ENCODE measurements around the gene EML6. TPM values are rescaled to one million over a fixed set of nuclear protein-coding genes. Genes with fewer than 3 reads are reported as not detected.

The EML6 gene
- total and polyA plus RNA-seq, 2 of the 13 experiments (the other 11 are each of a cell fraction or from before 2014, with no cell fraction given): 17.2 to 32.4 TPM

DNA sequence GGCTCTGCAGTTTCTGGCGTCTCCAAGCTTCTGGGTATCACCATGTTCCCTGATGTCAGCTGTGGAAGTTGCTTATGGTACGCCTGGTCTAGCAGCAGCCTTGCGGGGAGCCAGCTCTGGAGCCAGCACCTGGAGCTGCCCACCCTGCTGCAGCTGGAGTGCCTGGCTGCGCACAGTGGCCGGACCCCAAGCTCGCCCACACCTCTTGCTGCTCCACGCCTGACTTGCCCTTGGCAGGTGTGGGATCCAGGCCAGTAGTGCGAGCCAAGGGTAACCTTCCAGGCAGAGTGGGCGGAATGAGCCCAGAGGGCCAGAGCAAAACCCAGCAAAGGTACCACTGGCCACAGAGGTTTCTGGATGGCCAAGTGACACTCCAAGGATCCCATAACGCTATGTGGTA, 13.2 kb upstream of the EML6 start:
- intact Hi-C loops (cut with micrococcal nuclease; ENCODE audit: unreplicated experiment): no loop called here
- no peak for TF ChIP-seq ZNF501 (CRISPR knock-in tag; IDR thresholded peaks at IDR 0.05)
- no peak for TF ChIP-seq TFAP4 (IDR thresholded peaks at IDR 0.05; ENCODE audit: borderline replicate concordance, low read depth)
- 0 out of 2 replicates have a peak, but pooled peaks have one; percentile 15 for TF ChIP-seq ZNF768 (CRISPR knock-in tag; IDR thresholded peaks at IDR 0.05)
- TF ChIP-seq BRCA1 (CRISPR knock-in tag; IDR thresholded peaks at IDR 0.05): no peak
- ATAC-seq: no peak
- no peaks in the 10 kb centered on the region for H3K36me3 ChIP-seq (replicated peaks in 1 of 2; ENCODE audit: control insufficient read depth in 1 of 2, insufficient read depth in 2 of 2, low read length in 2 of 2)
- FAIRE-seq: no peak
- H3K79me2 ChIP-seq (ENCODE audit: insufficient read depth, low read length): no peaks in the 10 kb centered on the region
- H3K27me3 ChIP-seq (ENCODE audit: control insufficient read depth in 1 of 2, insufficient read depth in 2 of 2, low read length in 2 of 2): no peaks in the 10 kb centered on the region
- in situ Hi-C loops (cut with HindIII; ENCODE audit: extremely low pct_ligation_motif_present, low pct_unique_long_range_greater_than_20kb): loop anchor here (10.0 kb wide), 1 partner anchor 595 kb away; the partner anchor contains the start of gene ACYP2
- no TSS peak for BruUV-seq (replicated peaks)
- ChIA-PET CTCF (ENCODE audit: low intra/inter-chr PET ratio, low total read pairs) (no interaction called here), POLR2A (no interaction called here)
- H3K9me3 ChIP-seq (ENCODE audit: low read length): no peaks in the 10 kb centered on the region
- no peak overlapping the region for H3K4me2 ChIP-seq (ENCODE audit: low read depth, low read length)
- DNase-seq (ENCODE audit: low spot score): no peak
- H2AFZ ChIP-seq (ENCODE audit: low read length): no peak overlapping the region
- H3K9ac ChIP-seq (ENCODE audit: insufficient read depth, low read depth, low read length): no peak overlapping the region
- H4K20me1 ChIP-seq (ENCODE audit: insufficient read depth, low read length): no peaks in the 10 kb centered on the region
- H3K27ac ChIP-seq (ENCODE audit: extremely low read length, insufficient read depth, low read length): no peak overlapping the region
- peaks cover 23% of the 10 kb centered on the region for H3K4me1 ChIP-seq (ENCODE audit: insufficient read depth, low read length)
- no peak overlapping the region for H3K4me3 ChIP-seq (replicated peaks in 1 of 3; ENCODE audit: insufficient read depth in 1 of 3, low read depth in 2 of 3, low read length in 3 of 3)
- 79% methylated on average over 6 of the region's 10 CpGs for WGBS (ENCODE audit: low lambda C conversion rate)

DNA sequence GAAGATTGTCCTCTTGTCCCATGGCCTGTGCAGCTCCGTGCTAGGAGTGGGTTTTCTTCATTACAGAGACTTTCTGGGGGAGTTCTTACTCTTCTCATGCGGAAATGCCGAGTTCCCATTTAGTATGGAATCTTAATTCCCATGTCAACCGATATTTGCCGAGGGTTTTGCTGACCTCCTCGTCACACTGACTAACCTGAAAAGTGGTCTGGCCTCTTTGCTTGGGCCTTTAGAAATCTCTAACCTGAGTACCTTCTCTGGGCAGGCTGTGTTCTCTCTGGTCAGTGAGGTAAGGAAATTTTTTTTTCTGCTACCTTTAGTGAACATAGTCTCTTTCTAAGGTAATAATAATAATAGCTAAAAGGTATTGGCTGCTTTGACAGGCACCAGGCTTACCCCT, 10.9 kb upstream of the EML6 start:
- Histone ChIP-seq H3K27ac (ENCODE audit: extremely low read length, insufficient read depth, low read length) (no peak overlapping the region), H3K4me3 (replicated peaks in 1 of 3; ENCODE audit: insufficient read depth in 1 of 3, low read depth in 2 of 3, low read length in 3 of 3) (no peak overlapping the region), H3K9me3 (ENCODE audit: low read length) (no peaks in the 10 kb centered on the region), H3K79me2 (ENCODE audit: insufficient read depth, low read length) (no peaks in the 10 kb centered on the region), H3K4me1 (ENCODE audit: insufficient read depth, low read length) (peaks cover under 1% of the 10 kb centered on the region; the same call in 1 of the 2 replicates), H3K4me2 (ENCODE audit: low read depth, low read length) (no peak overlapping the region), H3K27me3 (ENCODE audit: control insufficient read depth in 1 of 2, insufficient read depth in 2 of 2, low read length in 2 of 2) (no peaks in the 10 kb centered on the region), H4K20me1 (ENCODE audit: insufficient read depth, low read length) (no peaks in the 10 kb centered on the region), H2AFZ (ENCODE audit: low read length) (no peak overlapping the region), H3K36me3 (replicated peaks in 1 of 2; ENCODE audit: control insufficient read depth in 1 of 2, insufficient read depth in 2 of 2, low read length in 2 of 2) (no peaks in the 10 kb centered on the region), H3K9ac (ENCODE audit: insufficient read depth, low read depth, low read length) (no peak overlapping the region)
- BruUV-seq (replicated peaks): no TSS peak
- DNase-seq (ENCODE audit: low spot score): no peak
- ChIA-PET POLR2A (no interaction called here), CTCF (ENCODE audit: low intra/inter-chr PET ratio, low total read pairs) (no interaction called here)
- WGBS (ENCODE audit: low lambda C conversion rate): 70% methylated on average over 6 of the region's 6 CpGs
- ATAC-seq: no peak
- in situ Hi-C loops (cut with HindIII; ENCODE audit: extremely low pct_ligation_motif_present, low pct_unique_long_range_greater_than_20kb) (loop anchor here (10.0 kb wide), 1 partner anchor 598 kb away; the partner anchor contains the start of gene ACYP2), intact Hi-C loops (cut with micrococcal nuclease; ENCODE audit: unreplicated experiment) (no loop called here)
- no peak for FAIRE-seq
- TF ChIP-seq, protein P1, sequence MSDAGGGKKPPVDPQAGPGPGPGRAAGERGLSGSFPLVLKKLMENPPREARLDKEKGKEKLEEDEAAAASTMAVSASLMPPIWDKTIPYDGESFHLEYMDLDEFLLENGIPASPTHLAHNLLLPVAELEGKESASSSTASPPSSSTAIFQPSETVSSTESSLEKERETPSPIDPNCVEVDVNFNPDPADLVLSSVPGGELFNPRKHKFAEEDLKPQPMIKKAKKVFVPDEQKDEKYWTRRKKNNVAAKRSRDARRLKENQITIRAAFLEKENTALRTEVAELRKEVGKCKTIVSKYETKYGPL (CRISPR knock-in tag; IDR thresholded peaks at IDR 0.05): no peak
- TF ChIP-seq YY1 (IDR thresholded peaks at IDR 0.05; ENCODE audit: insufficient read depth, insufficient replicate concordance, low read depth, low read length) (no peak), ZNF720 (CRISPR knock-in tag; IDR thresholded peaks at IDR 0.05) (no peak)
